ENCODE results near the gene TRIM41. TPM values are rescaled to one million over a fixed set of nuclear protein-coding genes. Genes with fewer than 3 reads are reported as not detected.
A peak's percentile ranks its signal among the peaks of the same experiment; 100 is the strongest.

The TRIM41 gene
- total RNA-seq, 2 experiments from 2014 or later, result 21.4 to 24.0 TPM

GRCh38 chr5:181233088-181233800 is 10.2 kb downstream of the TRIM41 start:
- no peak for ATAC-seq (ENCODE audit: poor library complexity)

GRCh38 chr5:181233801-181234454 is 10.8 kb downstream of the TRIM41 start:
- DNase-seq, result no peak
- CTCF ChIA-PET, result no interaction called here
- Histone ChIP-seq H3K4me3 (ENCODE audit: low read length) (no peak overlapping the region), H3K4me1 (ENCODE audit: insufficient read depth, low read length) (peaks cover 18% of the 10 kb centered on the region), H3K36me3 (ENCODE audit: insufficient read depth, low read length) (peaks cover 95% of the 10 kb centered on the region), H3K27ac (ENCODE audit: low read depth in 1 of 2, low read length in 2 of 2) (no peak overlapping the region), H3K9me3 (ENCODE audit: control insufficient read depth in 1 of 2, insufficient read depth in 1 of 2, low read length in 2 of 2) (no peaks in the 10 kb centered on the region), H3K27me3 (ENCODE audit: control insufficient read depth in 1 of 2, insufficient read depth in 2 of 2, low read length in 2 of 2) (no peaks in the 10 kb centered on the region)
- Mint-ChIP-seq H3K9me3 (no peaks in the 10 kb centered on the region), H3K4me3 (no peak overlapping the region), H3K27ac (no peak overlapping the region), H3K36me3 (ENCODE audit: low read depth) (peaks cover 91% of the 10 kb centered on the region), H3K27me3 (no peaks in the 10 kb centered on the region), H3K4me1 (ENCODE audit: low read depth) (peaks cover 41% of the 10 kb centered on the region)
- intact Hi-C loops (cut with DNase I, micrococcal nuclease), result no loop called here
- no peak for ATAC-seq (ENCODE audit: poor library complexity)
- no peak for TF ChIP-seq CTCF (IDR thresholded peaks at IDR 0.05)
- POLR2A ChIA-PET, result interaction anchor here (1.1 to 3.0 kb wide), 3 partner anchors 9 to 49 kb away, joined by 4 to 12 read pairs (median 5); partner anchors contain the start of gene TRIM52

More at GRCh38 chr5:181233088-181233800, 10.2 kb downstream of the TRIM41 start:
- no peaks in the 10 kb centered on the region for H3K9me3 ChIP-seq (ENCODE audit: control insufficient read depth in 1 of 2, insufficient read depth in 1 of 2, low read length in 2 of 2)
- no peaks in the 10 kb centered on the region for H3K9me3 Mint-ChIP-seq
- ChIA-PET POLR2A (interaction anchor here (0.5 to 3.0 kb wide), 6 partner anchors 10 to 28 kb away, joined by 3 to 12 read pairs (median 4); partner anchors contain the start of genes RACK1, TRIM41 and TRIM52), CTCF (no interaction called here)
- H3K36me3 Mint-ChIP-seq (ENCODE audit: low read depth), result peaks cover 85% of the 10 kb centered on the region
- peak overlapping the region; percentile 53 for H3K27ac Mint-ChIP-seq
- H3K4me1 ChIP-seq (ENCODE audit: insufficient read depth, low read length), result peaks cover 16% of the 10 kb centered on the region
- intact Hi-C loops (cut with DNase I, micrococcal nuclease), result no loop called here
- no peak for DNase-seq
- no peak overlapping the region for H3K27ac ChIP-seq (ENCODE audit: low read depth in 1 of 2, low read length in 2 of 2)
- no peak overlapping the region for H3K4me3 Mint-ChIP-seq
- TF ChIP-seq CTCF (IDR thresholded peaks at IDR 0.05), result no peak
- no peaks in the 10 kb centered on the region for H3K27me3 ChIP-seq (ENCODE audit: control insufficient read depth in 1 of 2, insufficient read depth in 2 of 2, low read length in 2 of 2)
- H3K4me1 Mint-ChIP-seq (ENCODE audit: low read depth), result peaks cover 38% of the 10 kb centered on the region
- peaks cover 93% of the 10 kb centered on the region for H3K36me3 ChIP-seq (ENCODE audit: insufficient read depth, low read length)
- no peaks in the 10 kb centered on the region for H3K27me3 Mint-ChIP-seq
- H3K4me3 ChIP-seq (ENCODE audit: low read length), result no peak overlapping the region

GRCh38 chr5:181234455-181235306 is 11.6 kb downstream of the TRIM41 start:
- Histone ChIP-seq H3K4me3 (ENCODE audit: low read length) (no peak overlapping the region), H3K36me3 (ENCODE audit: insufficient read depth, low read length) (peaks cover 95% of the 10 kb centered on the region), H3K27me3 (ENCODE audit: control insufficient read depth in 1 of 2, insufficient read depth in 2 of 2, low read length in 2 of 2) (no peaks in the 10 kb centered on the region), H3K4me1 (ENCODE audit: insufficient read depth, low read length) (peaks cover 19% of the 10 kb centered on the region), H3K27ac (ENCODE audit: low read depth in 1 of 2, low read length in 2 of 2) (no peak overlapping the region), H3K9me3 (ENCODE audit: control insufficient read depth in 1 of 2, insufficient read depth in 1 of 2, low read length in 2 of 2) (no peaks in the 10 kb centered on the region)
- ChIA-PET CTCF (no interaction called here), POLR2A (interaction anchor here (0.9 to 3.0 kb wide), 7 partner anchors 8 to 50 kb away, joined by 3 to 12 read pairs (median 4); partner anchors contain the start of genes RACK1 and TRIM52)
- H3K9me3 Mint-ChIP-seq, result no peaks in the 10 kb centered on the region
- ATAC-seq (ENCODE audit: poor library complexity) (no peak), DNase-seq (peak in 1 of 14 experiments; percentile 17)
- no peak overlapping the region for H3K27ac Mint-ChIP-seq
- no peak overlapping the region for H3K4me3 Mint-ChIP-seq
- H3K4me1 Mint-ChIP-seq (ENCODE audit: low read depth), result peaks cover 40% of the 10 kb centered on the region
- TF ChIP-seq CTCF (IDR thresholded peaks at IDR 0.05), result no peak
- H3K27me3 Mint-ChIP-seq, result no peaks in the 10 kb centered on the region
- peaks cover 91% of the 10 kb centered on the region for H3K36me3 Mint-ChIP-seq (ENCODE audit: low read depth)
- intact Hi-C loops (cut with DNase I, micrococcal nuclease), result no loop called here
